Femur (tissue), 1 donor: ENCODE results near the gene GTPBP6.
"Not testable (repeated sequence)": the region's sequence is repeated elsewhere in the genome, so short reads cannot be mapped to it uniquely, and the experiment has no call there.

Source experiments
- DNase-seq: peaks from one replicate; pipeline ENCODE4 v3.0.0-alpha.2; 2017

The GTPBP6 gene

GRCh38 chrX:288561-288991 lies 30.0 kb downstream of the GTPBP6 start:
- DNase-seq, result no peak

DNA sequence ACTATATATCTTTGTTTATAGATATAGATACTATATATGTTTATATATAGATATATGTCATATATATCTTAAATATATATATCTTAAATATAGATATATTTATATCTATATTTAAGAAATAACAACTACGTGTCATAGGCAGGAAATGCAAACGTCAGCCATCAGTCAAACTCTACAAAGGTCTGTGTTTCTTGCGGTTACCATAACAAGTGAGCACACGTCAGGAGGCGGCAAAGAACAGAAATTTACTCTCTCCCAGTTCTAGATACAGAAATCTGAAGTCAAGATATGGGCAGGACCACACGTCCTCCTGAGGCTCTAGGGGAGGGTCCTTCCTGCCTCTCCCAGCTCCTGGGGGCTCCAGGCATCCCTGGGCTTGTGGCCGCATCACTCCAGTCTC lies 30.9 kb downstream of the GTPBP6 start:
- no peak for DNase-seq

DNA sequence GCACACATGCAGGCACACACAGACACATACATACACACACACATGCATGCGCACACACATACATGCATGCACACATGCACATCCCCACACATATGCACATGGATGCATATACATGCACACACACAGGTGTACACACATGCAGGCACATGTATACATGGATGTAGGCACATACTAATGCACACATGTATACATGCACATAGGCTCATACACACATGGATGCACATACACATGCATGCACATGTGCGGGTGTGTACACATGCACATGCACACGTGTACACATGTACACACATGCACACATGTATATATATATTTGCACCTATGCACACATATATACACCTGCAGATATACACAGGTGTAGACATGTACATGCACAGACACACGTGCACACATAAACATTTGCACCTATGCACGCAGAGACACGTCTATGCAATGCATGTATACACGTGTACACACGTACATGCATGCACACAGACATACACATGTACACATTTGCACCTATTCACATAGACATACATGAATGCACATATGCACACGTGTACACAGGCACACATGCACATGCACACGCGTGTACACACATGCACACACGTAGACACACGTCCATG lies 33.4 kb downstream of the GTPBP6 start:
- DNase-seq, result no peak

- DNase-seq, result peak; percentile 95
These were observed 35.3 kb downstream of the GTPBP6 start for GRCh38 chrX:283115-283845.

GRCh38 chrX:282000-282681 lies 36.5 kb downstream of the GTPBP6 start:
- DNase-seq, result not testable (repeated sequence)

DNA sequence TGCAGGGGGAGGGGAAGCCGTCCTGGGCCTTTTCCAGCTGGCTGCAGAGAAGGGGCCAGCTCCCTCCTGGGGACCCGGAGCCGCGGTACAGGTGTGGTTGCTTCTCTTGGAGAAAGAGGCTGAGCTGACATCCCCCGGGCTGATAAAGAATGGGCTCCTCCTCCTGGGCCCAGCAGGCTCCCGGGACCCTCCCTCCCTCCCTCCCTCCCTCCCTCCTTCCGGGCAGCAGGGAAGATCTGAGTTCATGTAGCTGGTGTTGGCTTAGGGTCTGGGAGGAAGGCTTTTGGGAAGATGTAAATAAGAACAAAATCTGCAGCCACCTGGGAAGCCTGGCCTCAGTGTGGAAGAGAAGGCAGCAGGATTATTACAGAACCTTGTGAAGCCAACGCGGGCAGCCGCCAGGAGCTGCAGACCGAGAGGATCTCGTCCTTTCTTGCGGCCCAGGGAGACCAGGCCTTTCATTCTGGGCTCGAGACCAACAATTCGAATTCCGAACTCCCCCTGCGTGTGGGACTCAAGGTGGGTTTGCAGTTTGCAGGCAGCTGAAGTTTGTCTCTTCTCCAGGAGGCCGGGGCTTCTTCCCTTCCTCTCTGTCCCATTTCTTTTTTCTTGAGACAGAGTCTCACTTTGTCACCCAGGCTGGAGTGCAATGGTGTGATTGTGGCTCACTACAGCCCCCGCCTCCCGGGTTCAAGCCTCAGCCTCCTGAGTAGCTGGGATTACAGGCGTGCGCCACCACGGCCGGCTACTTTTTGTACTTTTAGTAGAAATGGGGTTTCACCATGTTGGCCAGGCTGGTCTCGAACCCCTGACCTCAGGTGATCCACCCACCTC lies 37.2 kb downstream of the GTPBP6 start, which contains the start of gene PLCXD1:
PLCXD1 (plus strand) TSS at position 216 of the 834 bp plus-strand sequence. CDS start 2,807 bp downstream, outside the sequence.
- peak; percentile 80 for DNase-seq

GRCh38 chrX:280722-281121 lies 37.9 kb downstream of the GTPBP6 start:
- DNase-seq, result not testable (repeated sequence)

- not testable (repeated sequence) for DNase-seq
These were observed 38.6 kb downstream of the GTPBP6 start for GRCh38 chrX:279757-280604.

- DNase-seq, result peak; percentile 39
These were observed 41.9 kb downstream of the GTPBP6 start for GRCh38 chrX:276581-277201.

GRCh38 chrX:275967-276580 lies 42.5 kb downstream of the GTPBP6 start:
- peak; percentile 82 for DNase-seq

DNA sequence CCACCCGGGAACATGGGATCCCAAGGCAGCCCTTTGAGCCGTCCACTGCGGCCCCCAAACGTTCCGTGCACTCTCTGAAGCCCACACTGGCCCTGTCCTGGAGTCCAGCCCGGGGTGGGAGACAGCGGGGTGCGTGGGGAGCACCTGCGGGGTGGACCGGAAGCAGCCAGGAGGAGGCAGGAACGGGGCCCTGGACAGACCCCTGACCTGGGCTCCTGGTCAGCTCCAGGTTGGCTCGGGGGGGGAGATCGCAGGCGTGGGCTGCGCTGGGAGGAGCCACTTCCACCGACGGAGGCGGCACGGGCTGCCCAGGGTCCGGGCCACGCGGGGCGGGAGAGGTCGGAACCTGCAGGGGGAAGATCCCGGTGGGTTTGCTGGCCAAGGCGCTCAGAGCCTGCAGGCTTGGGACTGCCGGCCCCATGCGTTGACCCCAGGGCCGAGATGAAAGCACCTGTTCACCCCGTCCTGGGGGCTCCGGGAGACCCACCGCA lies 43.1 kb downstream of the GTPBP6 start:
- peak; percentile 36 for DNase-seq

- DNase-seq, result peak; percentile 61
These were observed 43.6 kb downstream of the GTPBP6 start for GRCh38 chrX:274904-275475.

GRCh38 chrX:270848-271367 lies 47.7 kb downstream of the GTPBP6 start:
- DNase-seq, result no peak

DNA sequence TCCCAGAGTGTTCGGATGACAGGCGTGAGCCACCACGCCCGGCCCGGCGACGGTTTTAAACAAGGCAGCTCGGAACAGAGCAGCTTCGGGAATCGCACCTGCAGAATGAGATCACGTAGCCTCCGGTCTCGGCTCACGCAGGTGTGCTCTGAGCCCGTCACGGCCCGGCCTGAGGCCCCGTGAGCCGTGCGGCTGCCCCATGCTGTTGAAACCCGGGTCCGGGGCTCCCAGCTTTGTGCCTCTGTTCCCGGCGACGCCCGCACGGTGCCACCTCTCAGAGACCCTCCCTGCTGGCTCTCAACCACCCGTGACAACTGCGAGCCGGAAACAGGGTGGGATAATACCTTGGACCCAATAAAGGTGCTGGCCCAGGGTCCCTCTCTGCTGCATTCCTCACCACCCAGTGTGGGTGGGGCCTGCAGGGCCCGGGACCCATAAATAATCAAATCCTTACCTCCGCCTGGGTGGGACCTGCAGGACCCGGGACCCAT lies 50.8 kb downstream of the GTPBP6 start:
- DNase-seq, result no peak

- DNase-seq, result no peak
These were observed 53.1 kb downstream of the GTPBP6 start for GRCh38 chrX:265502-265901.

GRCh38 chrX:264634-265455 lies 53.8 kb downstream of the GTPBP6 start:
- DNase-seq, result no peak

DNA sequence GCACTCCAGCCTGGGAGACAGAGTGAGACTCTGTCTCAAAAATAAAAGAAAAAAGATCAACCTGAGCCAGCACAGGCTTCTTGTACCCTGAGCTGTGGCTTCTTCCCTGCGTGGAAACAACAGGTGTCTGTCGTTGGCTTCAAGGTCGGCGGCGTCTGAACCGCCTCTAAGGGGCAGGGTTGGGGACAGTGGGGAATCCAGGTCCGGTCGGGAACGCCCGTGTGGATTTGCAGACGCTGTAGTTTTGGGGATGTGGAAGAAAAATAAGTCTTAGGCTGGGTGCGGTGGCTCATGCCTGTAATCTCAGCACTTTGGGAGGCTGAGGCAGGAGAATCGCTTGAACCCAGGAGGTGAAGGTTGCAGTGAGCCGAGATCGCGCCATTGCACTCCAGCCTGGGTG lies 54.6 kb downstream of the GTPBP6 start:
- not testable (repeated sequence) for DNase-seq

GRCh38 chrX:262381-262909 lies 56.2 kb downstream of the GTPBP6 start:
- peak; percentile 14 for DNase-seq

DNA sequence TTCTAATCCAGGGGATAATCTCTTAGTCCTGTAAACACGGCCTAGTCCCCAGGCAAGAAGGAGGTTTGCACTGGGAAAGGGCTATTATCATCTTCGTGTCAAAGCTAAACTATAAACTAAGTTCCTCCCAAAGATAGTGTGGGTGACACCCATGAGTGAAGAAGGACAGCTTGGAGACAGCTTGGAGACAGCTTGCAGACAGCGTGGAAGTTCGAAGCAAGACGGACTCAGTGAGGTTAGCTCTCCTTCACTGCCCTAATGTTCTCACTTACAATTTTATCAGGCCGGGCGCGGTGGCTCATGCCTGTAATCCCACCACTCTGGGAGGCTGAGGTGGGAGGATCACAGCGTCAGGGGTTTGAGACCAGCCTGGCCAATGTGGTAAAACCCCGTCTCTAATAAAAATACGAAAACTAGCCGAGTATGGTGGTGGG lies 56.7 kb downstream of the GTPBP6 start:
- no peak for DNase-seq
